GM21576 (cell line): Measurements from ENCODE around the gene MMRN2.
"Not testable (repeated sequence)": the region's sequence is repeated elsewhere in the genome, so short reads cannot be mapped to it uniquely, and the experiment has no call there.

Experiments
- ATAC-seq: cut with Tn5 transposase; IDR thresholded peaks from one replicate; pipeline ENCODE4 v1.9.1; 2021; ENCODE audit warnings: mild to moderate bottlenecking, moderate library complexity; ENCODE audit not compliant: unreplicated experiment

The MMRN2 gene

DNA sequence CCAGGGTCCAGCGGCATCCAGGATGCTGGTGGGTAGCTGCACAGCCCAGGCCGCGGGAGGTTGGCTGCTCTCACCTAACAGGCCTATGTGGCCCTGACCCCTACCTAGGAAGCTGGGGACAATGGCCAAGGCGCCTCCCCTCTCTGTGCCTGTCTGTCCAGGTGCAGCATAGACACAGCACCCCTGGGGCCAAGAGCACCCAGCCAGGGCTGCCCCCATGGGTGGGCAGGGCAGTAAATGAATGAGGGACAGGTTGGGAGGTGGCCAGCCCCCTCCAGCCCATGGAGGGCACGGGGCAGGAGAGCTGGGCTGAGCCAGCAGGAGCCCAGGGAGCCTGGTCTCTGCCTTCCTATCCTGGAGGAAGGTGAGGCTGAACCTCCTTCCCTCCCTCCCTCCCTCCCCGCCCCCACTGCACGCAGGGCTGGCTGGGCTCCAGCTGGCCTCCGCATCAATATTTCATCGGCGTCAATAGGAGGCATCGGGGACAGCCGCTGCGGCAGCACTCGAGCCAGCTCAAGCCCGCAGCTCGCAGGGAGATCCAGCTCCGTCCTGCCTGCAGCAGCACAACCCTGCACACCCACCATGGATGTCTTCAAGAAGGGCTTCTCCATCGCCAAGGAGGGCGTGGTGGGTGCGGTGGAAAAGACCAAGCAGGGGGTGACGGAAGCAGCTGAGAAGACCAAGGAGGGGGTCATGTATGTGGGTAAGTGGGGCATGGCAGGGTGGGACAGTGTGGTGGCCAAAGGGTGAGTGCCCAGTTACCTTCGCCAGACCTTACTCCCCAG, 893 bp upstream of the MMRN2 start, which contains the start of gene SNCG:
Gene SNCG, plus strand, starts transcription at position 484 of the 785 bp plus-strand sequence. Its CDS starts 99 bp downstream, at position 583.
- ATAC-seq = no peak

DNA sequence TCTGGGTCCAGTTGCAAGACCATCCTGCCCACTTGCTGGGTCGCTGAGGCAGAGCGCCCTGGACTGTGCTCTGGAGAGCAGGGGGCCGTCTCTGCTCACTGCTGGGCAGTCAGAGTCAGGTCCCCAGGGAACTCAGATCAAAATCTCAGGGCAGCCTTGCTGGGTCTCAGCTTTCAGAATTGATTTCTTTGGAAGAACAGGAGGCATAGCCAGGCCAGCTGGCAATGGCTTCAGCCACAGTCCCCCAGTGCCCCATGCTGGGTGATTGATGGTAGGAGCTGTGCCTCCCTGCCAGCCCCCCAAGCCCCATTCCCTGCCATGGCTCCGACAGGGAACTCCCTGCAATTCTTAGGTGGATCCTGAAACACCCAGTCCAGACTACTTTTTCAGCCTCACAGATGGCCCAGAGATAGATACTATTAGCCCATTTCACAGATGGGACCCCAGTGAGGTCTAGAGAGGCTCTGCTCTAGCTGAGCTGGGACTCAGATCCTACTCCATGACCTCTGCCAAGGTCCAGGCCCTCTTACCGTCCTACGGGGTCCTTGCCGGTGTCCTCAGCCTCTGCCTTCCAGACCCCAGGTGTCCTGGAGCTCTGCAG, 467 bp downstream of the MMRN2 start:
- no peak for ATAC-seq

DNA sequence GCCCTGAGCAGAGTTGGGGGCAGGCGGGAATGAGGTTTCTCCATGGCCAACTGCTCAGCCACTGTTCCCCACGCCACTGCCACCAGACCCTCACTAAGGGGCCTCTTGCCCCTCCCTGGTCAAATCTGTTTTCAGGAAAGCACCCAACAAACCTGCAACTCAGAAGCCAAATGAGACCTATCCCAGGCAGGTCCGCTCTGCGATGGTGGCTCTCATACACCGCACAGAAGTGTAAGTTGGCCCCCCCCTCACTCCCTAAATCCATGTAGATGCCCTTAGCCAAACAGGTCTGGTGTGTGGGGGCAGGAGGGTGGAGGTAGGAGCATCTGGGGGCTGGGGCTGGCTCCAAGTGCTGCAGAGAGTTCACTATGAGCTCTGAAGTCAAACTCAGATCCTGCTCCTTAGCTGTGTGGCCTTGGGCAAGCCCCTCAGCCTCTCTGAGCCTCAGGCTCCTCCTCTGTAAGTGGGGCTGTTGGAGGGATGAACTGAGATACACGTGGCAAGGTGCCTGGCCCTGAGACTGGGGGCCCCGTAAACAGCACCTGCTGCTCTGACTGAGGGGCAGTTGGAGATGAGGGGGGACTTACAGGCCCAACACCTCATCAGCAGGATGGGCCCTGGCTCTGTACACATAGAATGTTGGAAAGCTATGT, 1.1 kb downstream of the MMRN2 start:
- no peak for ATAC-seq

DNA sequence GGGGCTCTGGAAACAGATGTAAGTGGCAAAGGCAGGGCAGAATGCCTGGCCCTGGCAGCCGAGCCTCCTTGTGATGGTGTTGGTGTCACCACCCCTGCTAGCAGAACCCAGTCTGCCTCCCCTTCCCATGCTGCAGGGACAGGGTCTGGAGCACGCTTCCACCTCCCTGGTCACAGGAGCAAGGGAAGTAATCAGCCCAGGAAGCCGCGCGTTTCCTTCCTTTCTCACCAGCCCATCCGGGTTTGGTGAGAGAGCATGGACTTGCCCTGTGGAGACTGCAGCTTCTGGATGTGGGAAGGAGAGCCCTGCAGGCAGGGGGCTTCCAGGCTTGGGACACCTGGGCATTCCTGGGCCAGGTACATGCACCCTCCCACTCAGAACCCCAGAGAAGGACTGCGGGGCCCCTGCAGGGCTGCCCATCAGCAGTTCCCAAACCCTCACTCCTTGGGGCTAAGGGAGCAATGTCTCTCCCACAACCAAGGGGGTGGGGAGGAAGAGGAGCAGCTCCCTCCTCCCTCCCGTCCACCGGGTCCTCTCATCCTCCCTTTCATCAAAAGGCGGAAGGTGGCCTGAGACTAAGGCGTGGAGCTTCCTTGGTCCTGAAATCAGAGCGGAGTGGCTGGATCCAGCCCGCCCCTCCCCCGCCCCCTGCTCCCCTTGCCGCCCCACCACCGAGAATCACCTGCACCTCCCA, 1.8 kb downstream of the MMRN2 start:
- ATAC-seq = no peak

DNA sequence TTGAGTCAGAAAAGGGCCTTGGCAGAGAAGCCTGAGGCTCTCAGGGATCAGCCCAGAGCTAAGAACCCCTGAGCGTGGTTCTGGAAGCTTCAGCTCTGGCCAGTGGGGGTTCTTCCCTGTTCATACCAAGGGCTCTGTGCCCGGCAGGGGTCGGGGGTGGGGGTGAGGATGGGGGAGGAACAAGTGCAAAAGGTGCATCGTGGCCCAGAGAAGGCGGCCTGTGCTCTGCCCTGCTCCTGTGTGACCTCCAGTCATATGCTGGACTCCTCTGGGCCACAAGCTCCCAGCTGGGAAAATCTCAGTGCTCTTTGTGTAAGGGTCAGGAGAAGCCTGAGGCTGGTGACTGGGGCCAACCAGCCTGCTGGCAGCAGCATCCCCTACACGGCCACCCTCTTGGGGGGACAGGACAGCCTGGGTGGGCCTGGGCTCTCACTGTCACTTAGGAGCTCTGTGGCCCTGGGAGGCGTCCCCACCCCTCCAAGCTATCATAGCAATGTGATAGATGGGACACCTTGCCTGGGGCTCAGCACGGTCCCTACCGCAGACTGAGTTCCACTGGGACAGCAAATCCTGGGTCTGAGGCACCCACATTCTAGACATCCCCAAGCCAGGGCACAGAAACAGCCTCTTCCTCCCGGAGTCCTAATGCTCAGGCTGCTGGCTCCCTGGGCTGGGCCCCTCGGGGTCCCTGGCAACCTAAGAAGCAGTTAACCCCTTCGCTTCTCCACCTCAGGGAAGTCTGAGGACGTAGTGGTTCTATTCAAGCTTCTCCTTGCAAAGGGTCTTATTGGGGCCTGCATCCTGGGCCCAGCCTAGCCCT, 2.5 kb downstream of the MMRN2 start:
- ATAC-seq = no peak

DNA sequence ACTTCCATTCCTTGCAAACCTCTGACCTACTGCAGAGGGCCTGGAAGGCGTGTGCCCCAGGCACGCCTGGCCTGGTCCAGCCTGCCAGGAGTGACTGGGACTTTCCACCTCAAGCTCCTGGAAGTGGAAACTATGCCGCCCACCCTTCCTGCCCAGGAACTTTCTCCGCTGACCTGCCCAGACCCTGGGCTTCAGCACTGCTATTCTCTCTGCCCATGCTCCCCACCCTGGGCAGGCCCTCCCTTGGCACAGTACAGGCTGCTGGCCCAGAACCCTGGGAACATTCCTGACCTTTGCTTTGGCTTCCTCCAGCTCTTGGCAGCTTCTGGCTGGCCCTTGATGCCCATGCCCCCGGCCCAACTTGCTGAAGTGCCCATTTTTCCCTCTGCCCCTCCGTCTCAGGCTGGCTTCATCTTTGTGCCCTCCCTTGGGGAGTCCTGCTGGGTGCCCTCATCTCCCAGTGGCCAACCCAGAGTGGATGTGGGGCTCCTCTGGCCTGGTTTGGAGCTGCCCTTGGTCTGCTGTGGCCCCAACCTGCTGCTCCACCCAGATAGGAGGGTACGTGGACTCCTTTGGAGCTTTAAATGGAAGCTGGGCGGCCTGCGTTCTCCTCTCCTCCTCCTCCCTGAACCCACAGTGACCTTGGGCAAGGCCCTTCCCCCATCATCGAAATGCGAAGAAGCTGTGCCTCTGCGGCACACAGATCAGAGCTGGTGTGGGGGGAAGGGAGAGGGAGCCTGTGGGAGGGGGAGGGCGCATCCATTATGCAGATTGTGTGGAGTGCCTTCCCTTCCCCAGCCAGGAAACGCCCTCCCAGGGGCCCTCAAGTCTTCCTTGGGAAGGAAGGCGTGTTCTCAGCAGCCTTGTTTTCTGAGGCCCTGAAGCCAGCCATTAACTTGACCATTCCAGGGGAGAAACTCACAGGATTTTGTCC, 3.4 kb downstream of the MMRN2 start:
- ATAC-seq = no peak

DNA sequence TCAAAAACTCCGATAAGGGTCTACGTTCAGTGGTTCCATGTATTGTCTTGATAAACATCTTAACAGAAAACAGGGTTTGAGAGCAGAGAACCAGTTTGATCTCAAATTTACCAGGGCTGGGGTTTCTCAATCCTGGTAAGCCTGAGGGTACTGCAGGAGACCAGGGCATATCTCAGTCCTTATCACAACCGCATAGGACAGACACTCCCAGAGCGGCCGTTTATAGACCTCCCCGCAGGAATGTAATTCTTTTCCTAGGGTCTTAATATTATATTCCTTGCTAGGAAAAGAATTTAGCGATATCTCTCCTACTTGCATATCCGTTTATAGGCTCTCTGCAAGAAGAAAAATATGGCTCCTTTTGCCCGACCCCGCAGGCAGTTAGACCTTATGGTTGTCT, 4.7 kb downstream of the MMRN2 start:
- ATAC-seq = not testable (repeated sequence)

DNA sequence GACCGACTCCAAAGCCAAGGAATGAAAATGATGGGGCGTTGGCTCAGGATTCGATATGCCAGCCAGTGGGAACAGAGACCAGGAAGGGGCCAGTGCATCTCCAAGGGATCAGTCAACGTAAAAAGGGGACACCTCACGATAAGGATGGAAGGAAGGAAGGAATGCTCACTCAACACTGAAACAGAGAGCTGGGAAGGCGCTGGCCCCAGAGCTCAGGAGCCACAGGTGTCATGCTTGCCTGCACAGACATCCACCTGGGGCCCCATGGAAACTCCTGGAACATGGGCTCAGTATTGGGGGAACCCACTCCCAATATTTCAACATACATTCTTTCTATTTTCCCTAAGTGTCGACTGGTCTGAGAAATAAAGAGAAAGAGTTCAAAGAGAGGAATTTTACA, 5.3 kb downstream of the MMRN2 start:
- ATAC-seq = no peak

DNA sequence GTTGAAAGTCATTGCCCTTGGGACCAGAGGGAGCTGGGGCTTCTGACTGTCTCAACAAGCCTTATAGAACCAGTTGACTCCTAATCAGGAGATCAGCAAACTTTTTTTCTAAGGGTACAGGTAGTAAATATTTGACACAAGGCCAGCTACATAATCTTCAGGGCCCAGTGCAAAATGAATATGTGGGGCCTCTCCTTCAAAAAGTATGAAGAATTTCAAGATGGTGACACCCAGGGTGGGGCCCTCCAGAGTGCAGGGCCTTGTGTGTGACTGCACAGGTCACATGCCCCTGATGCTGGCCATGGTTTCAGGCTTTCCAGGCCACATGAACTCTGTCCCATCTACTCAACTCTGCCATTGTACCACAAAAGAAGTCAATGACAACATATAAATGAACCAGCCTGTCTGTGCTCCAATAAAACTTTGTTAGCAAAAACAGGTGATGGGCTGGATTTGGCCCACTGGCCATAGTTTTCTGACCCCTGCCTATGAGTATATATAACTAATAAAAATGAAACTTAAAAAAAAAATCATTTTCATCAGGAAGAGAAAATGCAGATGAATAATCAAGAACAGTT, 6.1 kb downstream of the MMRN2 start:
- no peak for ATAC-seq

DNA sequence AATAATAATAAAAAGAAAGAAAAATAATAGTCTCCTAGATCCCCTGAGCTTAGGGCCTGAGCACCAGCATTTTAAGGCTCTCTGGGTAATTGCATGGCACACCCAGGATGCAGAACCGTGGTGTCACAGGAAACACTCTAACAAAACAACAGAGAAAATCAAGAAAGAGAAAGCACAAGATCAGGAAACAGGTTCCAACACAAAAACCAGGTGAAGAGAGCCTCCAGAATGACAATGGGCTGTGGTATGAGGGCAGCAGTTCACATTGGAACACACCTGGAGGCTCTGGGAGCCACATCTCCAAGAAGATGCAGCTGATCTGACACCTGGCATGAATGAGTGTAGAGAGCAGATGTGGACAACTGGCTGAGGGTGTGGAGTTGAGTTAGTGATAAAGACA, 7.1 kb downstream of the MMRN2 start:
- no peak for ATAC-seq

DNA sequence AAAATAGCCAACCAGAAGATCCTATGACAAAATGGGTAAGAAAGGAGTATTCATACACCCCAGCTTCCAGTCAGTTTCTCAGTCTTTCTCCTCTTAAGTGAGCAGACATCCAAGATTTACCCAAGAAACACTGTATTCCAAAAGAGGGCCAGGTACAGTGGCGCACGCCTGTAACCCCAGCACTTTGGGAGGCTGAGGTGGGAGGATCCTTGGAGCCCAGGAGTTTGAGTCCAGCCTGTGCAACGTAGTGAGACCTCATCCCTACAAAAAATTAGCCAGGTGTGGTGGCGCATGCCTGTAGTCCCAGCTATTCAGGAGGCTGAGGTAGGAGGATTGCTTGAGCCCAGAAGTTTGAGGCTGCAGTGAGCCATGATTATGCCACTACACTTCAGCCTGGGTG, 9.6 kb downstream of the MMRN2 start:
- ATAC-seq = not testable (repeated sequence)

DNA sequence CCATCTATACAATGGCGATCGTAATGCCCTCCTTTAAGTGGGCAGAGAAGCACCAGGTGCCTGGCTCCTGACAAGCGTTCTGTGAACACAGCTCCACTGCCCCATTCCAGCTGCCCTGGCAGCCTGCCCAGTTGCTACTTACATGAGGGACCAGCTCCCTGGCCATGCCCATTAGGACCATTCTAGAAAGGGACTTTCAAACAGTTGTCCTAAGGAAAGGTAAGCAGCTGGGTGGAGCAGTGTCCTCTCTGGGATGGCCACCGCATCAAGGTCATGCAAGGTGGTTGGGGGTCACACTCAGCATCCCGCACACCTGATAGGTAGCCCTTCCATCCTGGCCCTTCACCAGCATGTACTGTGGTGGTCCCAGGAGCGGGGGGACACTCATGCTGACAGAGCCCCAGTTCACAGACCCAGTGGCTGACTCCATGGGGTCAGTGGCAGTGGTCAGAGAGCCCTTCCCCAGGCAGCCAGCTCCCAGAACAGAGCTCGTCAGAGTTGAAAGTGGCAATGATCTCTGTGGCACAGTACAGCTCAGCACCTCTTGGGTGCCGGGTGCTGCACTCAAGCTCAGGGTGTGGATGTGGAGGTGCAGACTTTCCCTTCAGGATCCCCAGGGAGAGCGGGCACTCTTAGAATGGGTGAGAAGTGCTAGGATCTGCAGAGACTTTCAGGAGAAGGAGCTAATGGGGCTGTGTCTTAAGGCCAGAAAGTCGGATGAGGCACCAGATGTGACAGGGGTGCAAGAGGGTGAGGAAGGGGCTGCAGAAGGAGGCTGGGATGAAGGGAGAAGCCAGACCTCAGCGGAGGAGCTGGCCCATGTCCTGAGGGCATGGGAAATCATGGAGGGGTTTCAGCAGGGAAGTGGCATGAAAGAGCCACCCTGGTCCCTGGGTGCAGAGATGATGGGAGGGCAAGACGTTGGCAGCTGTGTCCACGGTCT, 10.9 kb downstream of the MMRN2 start:
- no peak for ATAC-seq

DNA sequence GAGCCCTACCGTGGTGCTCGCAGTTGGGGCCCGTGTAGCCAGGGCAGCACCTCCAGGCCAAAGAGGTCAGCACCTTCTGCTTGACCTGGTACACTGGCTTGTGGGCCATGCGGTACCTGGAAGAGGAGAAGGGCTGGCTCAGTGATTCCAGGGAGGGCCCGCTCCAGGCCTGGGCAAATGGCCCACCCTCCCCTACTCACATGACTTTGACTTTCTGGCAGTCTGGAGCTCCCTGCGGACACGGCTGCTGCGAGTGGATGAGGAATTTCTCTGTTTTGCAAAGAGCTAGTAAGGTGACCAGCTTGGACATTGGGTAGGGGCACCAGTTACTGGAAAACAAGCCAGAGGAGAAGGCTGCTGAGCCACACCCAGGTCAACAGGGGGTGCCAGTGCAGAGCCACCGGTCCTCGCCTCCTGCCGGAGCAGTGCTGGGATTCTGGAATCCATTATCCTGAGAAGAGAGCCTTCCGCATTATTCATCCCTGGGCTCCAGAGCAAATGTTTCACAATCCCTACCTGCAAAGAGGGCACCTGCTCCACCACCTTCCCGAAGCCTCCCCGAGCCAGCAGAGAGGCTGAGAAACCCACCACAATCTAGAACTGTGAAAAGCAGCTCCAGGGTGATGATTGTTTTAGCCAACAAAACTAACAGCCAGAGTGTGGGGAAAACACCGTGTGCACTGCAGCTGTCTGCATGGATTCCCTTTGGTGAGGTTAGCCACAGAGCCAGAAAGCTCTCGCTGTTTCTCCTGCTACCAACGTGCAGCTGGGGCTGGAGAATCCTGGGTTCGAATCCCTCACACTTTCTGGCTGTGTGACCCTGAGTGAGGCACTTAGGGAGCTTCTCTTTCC, 11.8 kb downstream of the MMRN2 start:
- ATAC-seq = no peak

DNA sequence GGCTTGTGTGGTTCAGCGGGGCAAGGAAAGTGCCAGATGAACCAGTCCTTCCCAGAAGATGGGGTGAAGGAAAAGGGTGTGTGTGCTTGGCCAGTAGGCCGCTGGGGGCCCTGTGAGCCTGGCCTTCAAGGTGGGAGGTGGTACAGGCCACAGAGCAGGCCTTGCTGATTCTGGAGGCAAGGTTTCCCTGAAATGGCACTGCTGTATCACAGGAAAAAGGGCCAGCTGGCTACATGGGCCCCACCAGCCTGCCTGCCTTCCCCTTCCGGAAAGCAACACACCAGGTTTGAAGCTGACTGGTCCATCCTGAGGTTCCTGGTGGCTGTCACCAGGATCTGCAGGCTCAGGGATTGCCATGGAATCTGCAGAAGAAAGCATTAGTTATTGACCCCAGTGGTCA, 12.5 kb downstream of the MMRN2 start:
- ATAC-seq = no peak

DNA sequence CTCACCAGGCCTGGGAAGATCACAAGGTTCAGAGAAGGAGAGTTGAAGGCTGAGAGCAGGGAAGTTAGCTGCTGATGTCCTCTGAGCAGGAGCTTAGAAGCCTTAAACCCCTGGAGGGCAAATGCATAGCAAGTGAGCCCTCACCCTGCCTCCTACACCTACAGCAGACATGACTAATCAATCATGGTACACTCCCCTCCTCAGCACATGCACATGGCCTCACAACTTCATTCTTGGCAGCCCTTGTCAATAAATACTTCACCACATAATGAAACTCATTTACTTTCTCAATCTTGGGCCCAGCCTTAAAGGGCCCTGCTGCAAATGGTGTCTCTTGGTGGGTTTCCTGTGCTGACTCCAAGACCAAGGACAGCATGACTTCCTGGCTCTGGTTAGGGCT, 12.9 kb downstream of the MMRN2 start:
- no peak for ATAC-seq

DNA sequence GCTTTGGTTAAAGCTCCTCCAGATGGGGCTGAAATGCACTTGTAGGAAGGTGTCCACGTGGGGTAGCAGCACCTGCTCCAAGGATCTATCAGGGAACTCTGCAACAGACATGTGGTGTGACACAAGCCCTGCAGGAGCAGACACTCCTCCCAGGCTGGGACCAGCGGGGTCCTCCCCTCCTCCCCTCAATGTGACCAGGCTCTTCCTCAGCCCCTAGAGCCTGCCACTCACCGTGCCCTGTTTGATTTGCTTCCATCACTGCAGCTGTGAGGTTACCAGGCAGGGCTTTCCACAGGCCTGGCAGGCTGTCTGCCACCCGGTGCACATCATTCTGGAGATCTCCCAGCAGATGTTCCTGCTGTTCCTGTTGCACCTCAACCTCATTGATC, 13.4 kb downstream of the MMRN2 start:
- no peak for ATAC-seq

DNA sequence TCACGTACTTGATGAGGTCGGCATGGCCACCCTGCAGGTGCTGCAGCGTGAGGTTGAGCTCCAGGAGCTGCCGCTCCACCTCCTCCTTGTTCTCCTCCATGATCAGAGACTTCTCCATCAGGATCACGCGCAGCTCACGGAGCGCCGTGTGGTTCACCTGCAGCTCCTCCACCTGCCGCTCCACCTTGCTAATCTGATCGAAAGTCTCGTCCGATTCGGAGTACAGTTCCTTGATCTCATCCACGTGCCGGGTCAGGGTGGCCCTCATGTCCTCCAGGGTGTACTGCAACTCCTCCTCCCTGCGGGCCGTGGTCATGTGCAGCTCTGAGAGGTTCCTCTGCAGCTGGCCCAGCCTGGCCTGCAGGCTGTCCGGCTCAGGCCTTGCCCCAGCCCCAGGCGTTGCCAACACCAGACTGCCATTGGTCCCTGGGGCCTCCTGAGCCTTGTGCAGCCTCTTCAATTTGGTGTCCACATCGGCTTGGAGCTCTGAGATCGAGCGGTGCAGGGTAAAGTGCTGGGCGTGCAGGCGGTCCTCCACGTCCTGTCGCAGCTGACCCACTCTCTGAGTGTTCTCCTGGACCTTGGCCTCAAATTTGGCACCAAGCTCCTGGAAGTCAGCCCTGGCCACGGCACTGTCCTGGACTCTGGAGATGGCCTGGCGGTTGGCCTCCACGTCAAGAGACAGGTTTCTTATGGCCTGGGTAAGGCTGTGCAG, 13.9 kb downstream of the MMRN2 start:
- no peak for ATAC-seq
